Mesodermal cell (in vitro differentiated cells): ENCODE results near the gene HDAC2.

ENCODE experiments used
- H3K27ac ChIP-seq: 2 replicates; pipeline ENCODE4 v1.7.0; 2013; ENCODE audit warnings: mild to moderate bottlenecking, low read depth, low read length, moderate library complexity; ENCODE audit not compliant: severe bottlenecking
- H3K36me3 ChIP-seq: 2 replicates; pipeline ENCODE4 v1.7.1; 2013; ENCODE audit warnings: mild to moderate bottlenecking, low read length, moderate library complexity; ENCODE audit not compliant: control insufficient read depth, insufficient read depth
- H3K4me1 ChIP-seq: one replicate; pipeline ENCODE4 v1.7.1; 2013; ENCODE audit warnings: mild to moderate bottlenecking, low read length; ENCODE audit not compliant: insufficient read depth, control insufficient read depth, poor library complexity, severe bottlenecking
- H3K4me3 ChIP-seq: 2 replicates; pipeline ENCODE4 v1.7.0; 2013; ENCODE audit warnings: low read length, control low read depth, mild to moderate bottlenecking; ENCODE audit not compliant: insufficient read depth, poor library complexity, severe bottlenecking; ENCODE audit errors: extremely low read depth
- H3K9me3 ChIP-seq: 2 replicates; pipeline ENCODE4 v1.7.1; 2013; ENCODE audit warnings: mild to moderate bottlenecking, low read length, moderate library complexity; ENCODE audit not compliant: control insufficient read depth
- WGBS, 2 experiments: methylation state at CpG; one replicate each; pipeline ENCODE4 v1.1.5; 2013; ENCODE audit warnings: missing lambda C conversion rate in 2 of 2; ENCODE audit not compliant: insufficient coverage in 2 of 2; 5-methylcytosine and 5-hydroxymethylcytosine counted together

Gene HDAC2

GRCh38 chr6:113888493-113888892, 82.5 kb downstream of the HDAC2 start:
- H3K4me1 ChIP-seq, result no peaks in the 10 kb centered on the region
- H3K27ac ChIP-seq, result no peak overlapping the region
- no peaks in the 10 kb centered on the region for H3K36me3 ChIP-seq
- peaks cover 10% of the 10 kb centered on the region for H3K9me3 ChIP-seq
- H3K4me3 ChIP-seq, result no peak overlapping the region

DNA sequence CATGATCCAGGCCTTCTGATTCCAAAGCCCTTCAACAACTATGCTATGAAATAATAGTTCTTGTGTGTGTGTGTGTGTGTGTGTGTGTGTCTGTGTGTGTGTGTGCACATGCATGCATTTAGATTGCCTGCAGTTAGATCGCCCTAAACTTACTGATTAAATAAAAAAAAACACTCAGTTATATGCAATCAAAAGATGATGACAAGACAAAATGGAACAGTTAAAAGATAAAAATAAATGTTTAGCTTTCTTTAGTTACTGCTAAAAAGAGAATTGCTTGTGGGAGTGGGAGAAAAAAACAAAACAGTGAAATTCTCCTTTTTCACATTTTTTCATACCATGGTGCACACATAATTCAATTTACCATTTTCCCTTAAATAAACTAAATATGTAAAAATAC, 84.4 kb downstream of the HDAC2 start:
- H3K36me3 ChIP-seq, result no peaks in the 10 kb centered on the region
- no peaks in the 10 kb centered on the region for H3K4me1 ChIP-seq
- no CpG with 5 or more reads among the region's 1 CpG for WGBS, 2 experiments
- no peak overlapping the region for H3K4me3 ChIP-seq
- peaks cover 2% of the 10 kb centered on the region for H3K9me3 ChIP-seq
- H3K27ac ChIP-seq, result no peak overlapping the region

GRCh38 chr6:113884011-113884410, 86.9 kb downstream of the HDAC2 start:
- Histone ChIP-seq H3K36me3 (no peaks in the 10 kb centered on the region), H3K9me3 (no peaks in the 10 kb centered on the region), H3K27ac (no peak overlapping the region), H3K4me3 (no peak overlapping the region), H3K4me1 (peaks cover 4% of the 10 kb centered on the region)
- WGBS, 2 experiments, result 94 to 100% methylated on average over 2 of the region's 2 CpGs
